T-helper 17 cell (primary cell): Measurements from ENCODE around the gene ARHGAP22. TPM values are rescaled to one million over a fixed set of nuclear protein-coding genes. Genes with fewer than 3 reads are reported as not detected.

ENCODE experiments used
- ATAC-seq: fragments of 150-1000 bp; cut with Tn5 transposase; 2 replicates; pipeline ENCODE4 v1.10.0; 2021; ENCODE audit warnings: mild to moderate bottlenecking, moderate library complexity
- DNase-seq, 3 donors: peaks; one replicate each; pipeline versions ENCODE4 v3.0.0 to v3.0.0-alpha.2; 2020 to 2021
- H3K9me3 ChIP-seq: one replicate; pipeline ENCODE4 v1.7.0; 2013; ENCODE audit warnings: low read length, mild to moderate bottlenecking; ENCODE audit not compliant: control insufficient read depth, poor library complexity, severe bottlenecking
- H3K27ac Mint-ChIP-seq: one replicate; pipeline ENCODE4 v1.8.0; 2022; ENCODE audit warnings: mild to moderate bottlenecking, moderate library complexity, mixed read lengths
- H3K27me3 Mint-ChIP-seq: one replicate; pipeline ENCODE4 v1.8.0; 2022; ENCODE audit warnings: mixed read lengths
- H3K36me3 Mint-ChIP-seq: one replicate; pipeline ENCODE4 v1.8.0; 2022; ENCODE audit warnings: low read depth, mixed read lengths
- H3K4me1 Mint-ChIP-seq: one replicate; pipeline ENCODE4 v1.8.0; 2022; ENCODE audit warnings: mild to moderate bottlenecking, mixed read lengths
- H3K4me3 Mint-ChIP-seq: one replicate; pipeline ENCODE4 v1.8.0; 2022; ENCODE audit warnings: mild to moderate bottlenecking, moderate library complexity, mixed read lengths
- total RNA-seq, 4 donors: library from RNA in 2 of 4; stranded (reverse) in 2 of 4; gene quantifications; one replicate each; pipeline ENCODE4 v1.2.3 and lab custom pipeline; 2022 to 2026

The ARHGAP22 gene
- total RNA-seq, 2 donors from 2014 or later: 0.39 to 1.4 TPM

DNA sequence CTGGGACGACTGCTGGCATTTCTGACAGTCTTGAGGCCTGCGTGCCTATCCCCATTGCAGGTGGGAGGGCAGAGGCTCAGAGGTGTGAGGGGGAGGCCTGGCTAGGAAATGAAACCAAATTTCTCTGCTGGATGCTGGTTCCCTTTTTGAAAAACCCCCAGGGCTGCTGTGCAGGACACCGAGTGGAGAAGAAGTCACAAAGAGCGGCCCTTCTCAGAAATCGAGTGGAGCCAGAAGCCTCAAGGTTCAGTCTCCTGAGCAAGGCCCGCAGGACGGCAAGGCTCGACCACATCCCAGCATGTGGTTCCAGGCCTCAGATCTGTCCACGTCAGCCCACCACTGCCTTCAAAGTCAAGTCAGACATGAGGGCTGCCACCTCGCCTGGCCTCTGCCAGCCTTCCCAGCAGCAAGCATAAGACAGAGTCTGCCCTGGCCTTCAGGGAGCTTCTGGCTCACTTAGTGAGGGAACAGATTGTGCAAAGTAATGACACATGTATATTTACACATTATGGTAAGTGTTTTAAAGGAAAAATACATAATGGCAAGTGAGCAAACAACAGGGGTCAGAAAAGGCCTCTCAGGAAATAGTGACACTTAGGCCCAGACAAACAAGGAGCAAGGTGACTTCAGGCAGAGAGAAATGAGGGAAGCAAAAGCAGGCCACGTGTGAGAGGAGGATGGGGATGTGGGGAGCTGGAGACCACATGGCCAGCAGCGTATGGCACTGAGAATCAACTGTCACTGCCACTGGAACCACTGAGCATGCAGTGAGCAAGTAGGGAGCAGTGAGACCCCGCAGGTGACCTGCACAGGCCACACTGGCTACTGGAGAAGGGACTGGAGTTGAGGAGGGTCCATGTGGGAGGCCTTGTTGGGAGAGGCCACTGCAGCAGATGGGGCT is 86.7 kb downstream of the ARHGAP22 start:
- no peak overlapping the region for H3K27ac Mint-ChIP-seq
- ATAC-seq (peak; percentile 18), DNase-seq (no peak)
- no peak overlapping the region for H3K4me3 Mint-ChIP-seq
- peaks cover 62% of the 10 kb centered on the region for H3K27me3 Mint-ChIP-seq
- peaks cover 4% of the 10 kb centered on the region for H3K36me3 Mint-ChIP-seq
- no peaks in the 10 kb centered on the region for H3K9me3 ChIP-seq
- H3K4me1 Mint-ChIP-seq: no peaks in the 10 kb centered on the region

DNA sequence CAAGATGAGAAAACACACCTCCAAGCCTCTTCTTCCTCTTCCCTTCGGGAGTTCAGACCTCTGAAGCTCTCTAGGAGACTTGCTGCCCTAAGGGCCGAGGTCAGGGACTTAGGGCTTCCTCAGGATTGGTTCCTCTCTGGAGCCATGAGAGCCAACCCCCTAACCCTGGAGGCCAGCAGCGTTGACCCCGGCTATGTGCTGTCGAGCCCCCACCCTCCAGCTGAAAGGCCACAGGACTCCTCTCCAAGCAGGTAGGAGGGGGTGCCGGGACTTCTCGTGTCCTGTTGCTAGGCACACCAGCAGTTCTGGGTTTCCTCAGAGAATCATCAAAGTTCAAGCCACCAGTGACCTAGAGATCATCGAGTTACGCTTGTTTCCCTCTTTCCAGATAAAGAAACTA is 87.4 kb downstream of the ARHGAP22 start:
- peaks cover 4% of the 10 kb centered on the region for H3K36me3 Mint-ChIP-seq
- H3K4me1 Mint-ChIP-seq: no peaks in the 10 kb centered on the region
- no peak overlapping the region for H3K27ac Mint-ChIP-seq
- H3K4me3 Mint-ChIP-seq: no peak overlapping the region
- ATAC-seq (no peak), DNase-seq (no peak)
- H3K9me3 ChIP-seq: no peaks in the 10 kb centered on the region
- H3K27me3 Mint-ChIP-seq: peaks cover 55% of the 10 kb centered on the region

DNA sequence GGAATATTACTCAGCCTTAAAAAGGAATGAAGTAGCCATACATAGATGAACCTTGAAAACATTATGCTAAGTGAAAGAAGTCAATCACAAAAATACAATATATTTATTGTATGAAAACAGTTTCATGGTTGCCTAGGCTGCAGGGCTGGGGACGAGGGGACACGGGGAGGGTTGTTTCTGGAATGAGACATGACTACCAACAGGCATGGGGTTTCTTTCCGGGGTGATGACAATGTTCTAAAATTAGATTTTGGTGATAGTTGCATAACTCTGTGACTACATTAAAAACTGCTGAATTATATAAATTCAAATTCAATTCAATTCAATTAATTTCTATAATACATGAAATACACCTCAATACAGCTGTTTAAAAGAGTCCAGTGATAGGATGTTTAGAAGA is 88.0 kb downstream of the ARHGAP22 start:
- Mint-ChIP-seq H3K27ac (no peak overlapping the region), H3K27me3 (peaks cover 51% of the 10 kb centered on the region), H3K36me3 (peaks cover 4% of the 10 kb centered on the region), H3K4me3 (no peak overlapping the region), H3K4me1 (no peaks in the 10 kb centered on the region)
- ATAC-seq: no peak
- no peaks in the 10 kb centered on the region for H3K9me3 ChIP-seq
- no peak for DNase-seq

- Mint-ChIP-seq H3K27me3 (peaks cover 39% of the 10 kb centered on the region), H3K4me1 (no peaks in the 10 kb centered on the region), H3K36me3 (peaks cover 4% of the 10 kb centered on the region), H3K4me3 (no peak overlapping the region), H3K27ac (no peak overlapping the region)
- ATAC-seq: no peak
- DNase-seq: no peak
- no peaks in the 10 kb centered on the region for H3K9me3 ChIP-seq
These were observed 90.0 kb downstream of the ARHGAP22 start for GRCh38 chr10:48514916-48515315.

- no peaks in the 10 kb centered on the region for H3K4me1 Mint-ChIP-seq
- no peak for DNase-seq
- no peaks in the 10 kb centered on the region for H3K9me3 ChIP-seq
- no peak overlapping the region for H3K27ac Mint-ChIP-seq
- ATAC-seq: no peak
- peaks cover 37% of the 10 kb centered on the region for H3K27me3 Mint-ChIP-seq
- no peak overlapping the region for H3K4me3 Mint-ChIP-seq
- H3K36me3 Mint-ChIP-seq: peaks cover 4% of the 10 kb centered on the region
These were observed 90.6 kb downstream of the ARHGAP22 start for GRCh38 chr10:48514255-48514654.

- no peaks in the 10 kb centered on the region for H3K9me3 ChIP-seq
- no peak for ATAC-seq
- Mint-ChIP-seq H3K4me3 (no peak overlapping the region), H3K36me3 (no peaks in the 10 kb centered on the region), H3K27ac (no peak overlapping the region), H3K27me3 (peaks cover 23% of the 10 kb centered on the region), H3K4me1 (no peaks in the 10 kb centered on the region)
- no peak for DNase-seq
These were observed 92.0 kb downstream of the ARHGAP22 start for GRCh38 chr10:48512861-48513260.

GRCh38 chr10:48511875-48512231 is 93.0 kb downstream of the ARHGAP22 start:
- Mint-ChIP-seq H3K36me3 (peaks cover 2% of the 10 kb centered on the region), H3K27ac (no peak overlapping the region), H3K4me3 (no peak overlapping the region), H3K4me1 (no peaks in the 10 kb centered on the region), H3K27me3 (peaks cover 21% of the 10 kb centered on the region)
- no peaks in the 10 kb centered on the region for H3K9me3 ChIP-seq
- ATAC-seq (no peak), DNase-seq (no peak)

GRCh38 chr10:48511066-48511874 is 93.6 kb downstream of the ARHGAP22 start:
- Mint-ChIP-seq H3K27ac (no peak overlapping the region), H3K4me1 (no peaks in the 10 kb centered on the region), H3K36me3 (peaks cover 2% of the 10 kb centered on the region), H3K27me3 (peaks cover 23% of the 10 kb centered on the region), H3K4me3 (no peak overlapping the region)
- no peak for ATAC-seq
- no peak for DNase-seq
- no peaks in the 10 kb centered on the region for H3K9me3 ChIP-seq

DNA sequence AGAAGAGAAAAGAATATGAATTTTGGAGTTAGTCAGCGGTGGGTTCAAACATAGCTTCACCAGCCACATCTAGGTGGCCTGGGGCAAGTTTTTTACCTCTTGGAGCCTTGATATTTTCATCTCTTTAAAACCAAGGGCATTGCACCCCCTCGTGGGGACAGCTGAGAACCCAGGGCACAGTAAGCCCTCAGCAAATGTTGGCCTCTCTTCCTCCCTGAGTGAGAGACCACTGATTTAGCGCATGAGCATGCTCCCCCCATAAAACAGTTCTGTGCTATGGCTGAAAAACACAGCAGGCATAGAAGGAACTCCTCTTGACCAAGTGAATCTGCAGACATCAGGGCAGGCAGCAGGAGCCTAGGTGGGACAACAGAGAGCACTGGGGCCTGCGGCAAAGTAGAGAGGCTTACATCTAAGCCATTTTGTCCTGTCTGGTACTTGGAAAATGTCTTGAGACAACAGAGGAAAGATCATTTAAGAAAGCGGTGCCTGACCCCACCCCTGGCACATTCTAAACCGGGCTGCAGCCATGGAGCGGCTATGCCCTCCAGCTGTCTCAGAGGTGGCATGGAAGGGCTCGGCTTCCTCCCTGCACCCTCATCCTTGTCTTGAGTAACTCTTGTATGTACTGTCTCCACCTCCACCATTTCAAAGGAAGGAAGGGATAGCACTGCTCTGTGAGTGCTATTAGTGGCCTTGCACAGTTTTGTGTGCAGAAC is 94.7 kb downstream of the ARHGAP22 start:
- ATAC-seq: no peak
- H3K9me3 ChIP-seq: no peaks in the 10 kb centered on the region
- Mint-ChIP-seq H3K4me3 (no peak overlapping the region), H3K27me3 (peaks cover 32% of the 10 kb centered on the region), H3K36me3 (peaks cover 2% of the 10 kb centered on the region), H3K4me1 (peaks cover 2% of the 10 kb centered on the region), H3K27ac (no peak overlapping the region)
- no peak for DNase-seq

- DNase-seq: no peak
- no peak for ATAC-seq
These were observed 95.8 kb downstream of the ARHGAP22 start for GRCh38 chr10:48508791-48509772.

DNA sequence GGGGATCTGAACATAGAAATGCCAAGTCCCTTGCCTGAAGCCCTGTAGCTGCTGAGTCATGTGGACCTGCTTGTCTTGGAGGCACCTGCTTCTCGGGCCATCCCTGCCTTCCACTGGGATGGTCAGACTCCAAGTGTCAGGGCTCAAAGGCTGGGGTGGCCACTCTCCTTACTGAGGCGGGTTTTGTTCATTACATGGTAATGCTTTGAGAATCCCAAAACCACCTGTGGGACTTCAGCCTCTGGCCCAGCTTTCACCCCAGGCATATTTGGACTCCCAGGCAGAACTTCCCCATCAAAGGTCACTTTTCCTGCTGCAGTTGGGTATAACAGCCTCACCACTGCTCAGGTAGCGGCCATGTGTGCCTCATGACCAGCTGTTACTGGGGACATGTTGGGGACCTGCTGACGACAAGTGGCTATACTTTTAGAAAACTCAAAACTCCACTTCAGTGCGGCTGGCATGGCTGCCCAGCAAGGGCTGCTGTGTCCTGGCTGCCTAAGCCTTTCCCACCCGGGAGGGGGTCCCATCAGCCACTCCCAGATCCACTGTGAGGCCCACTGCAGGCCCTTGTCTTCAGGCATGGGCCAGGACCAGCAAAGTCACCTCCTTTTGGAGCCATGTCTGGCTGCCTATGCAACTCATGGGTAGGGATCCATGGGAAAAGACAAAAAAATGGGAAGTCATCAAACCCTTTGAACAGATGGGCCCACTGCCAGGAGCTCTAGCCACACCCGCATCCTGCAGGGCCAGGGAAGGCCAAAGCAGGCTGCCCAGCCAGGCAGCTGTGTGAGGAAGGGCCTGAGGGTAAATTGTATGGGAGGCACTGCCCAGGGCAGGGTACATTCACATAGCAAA is 96.7 kb downstream of the ARHGAP22 start:
- Mint-ChIP-seq H3K4me3 (no peak overlapping the region), H3K36me3 (peaks cover 2% of the 10 kb centered on the region), H3K27ac (no peak overlapping the region), H3K27me3 (peaks cover 41% of the 10 kb centered on the region), H3K4me1 (peaks cover 2% of the 10 kb centered on the region)
- no peaks in the 10 kb centered on the region for H3K9me3 ChIP-seq
- ATAC-seq (no peak), DNase-seq (no peak)

More at GRCh38 chr10:48508791-48509772, 95.8 kb downstream of the ARHGAP22 start:
- Mint-ChIP-seq H3K36me3 (peaks cover 2% of the 10 kb centered on the region), H3K27ac (no peak overlapping the region), H3K27me3 (peaks cover 38% of the 10 kb centered on the region), H3K4me3 (no peak overlapping the region), H3K4me1 (peaks cover 2% of the 10 kb centered on the region)
- no peaks in the 10 kb centered on the region for H3K9me3 ChIP-seq
